ENCODE data around the gene SIN3B.

Gene SIN3B

GRCh38 chr19:16807549-16808284 is 21.5 kb upstream of the SIN3B start:
- TF ChIP-seq REST (IDR thresholded peaks at IDR 0.05; ENCODE audit: insufficient read depth in 1 of 2, low read depth in 2 of 2, low read length in 2 of 2) (no peak), SIN3A (IDR thresholded peaks at IDR 0.05; ENCODE audit: borderline replicate concordance, insufficient read depth, low read length) (no peak), POLR2AphosphoS5 (IDR thresholded peaks at IDR 0.05; ENCODE audit: low read depth, low read length) (no peak), FOXP2 (optimal IDR thresholded peaks at IDR 0.05; ENCODE audit: borderline replicate concordance, extremely low read depth, extremely low read length, insufficient read depth) (no peak), TAF1 (IDR thresholded peaks at IDR 0.05; ENCODE audit: borderline replicate concordance, insufficient read depth, low read length) (no peak)

GRCh38 chr19:16814526-16815100 is 14.6 kb upstream of the SIN3B start:
- no peak for TF ChIP-seq FOXP2 (optimal IDR thresholded peaks at IDR 0.05; ENCODE audit: borderline replicate concordance, extremely low read depth, extremely low read length, insufficient read depth)
- TF ChIP-seq TAF1 (IDR thresholded peaks at IDR 0.05; ENCODE audit: borderline replicate concordance, insufficient read depth, low read length) = no peak

GRCh38 chr19:16820056-16820455 is 9.1 kb upstream of the SIN3B start:
- TF ChIP-seq POLR2AphosphoS5 (IDR thresholded peaks at IDR 0.05; ENCODE audit: low read depth, low read length) = no peak

GRCh38 chr19:16821081-16821480 is 8.1 kb upstream of the SIN3B start:
- TF ChIP-seq TAF1 (IDR thresholded peaks at IDR 0.05; ENCODE audit: borderline replicate concordance, insufficient read depth, low read length) (no peak), POLR2AphosphoS5 (IDR thresholded peaks at IDR 0.05; ENCODE audit: low read depth, low read length) (no peak), SIN3A (IDR thresholded peaks at IDR 0.05; ENCODE audit: borderline replicate concordance, insufficient read depth, low read length) (no peak), FOXP2 (optimal IDR thresholded peaks at IDR 0.05; ENCODE audit: borderline replicate concordance, extremely low read depth, extremely low read length, insufficient read depth) (no peak), REST (IDR thresholded peaks at IDR 0.05; ENCODE audit: insufficient read depth in 1 of 2, low read depth in 2 of 2, low read length in 2 of 2) (no peak)

- TF ChIP-seq POLR2AphosphoS5 (IDR thresholded peaks at IDR 0.05; ENCODE audit: low read depth, low read length) = no peak
- TF ChIP-seq SIN3A (IDR thresholded peaks at IDR 0.05; ENCODE audit: borderline replicate concordance, insufficient read depth, low read length) = no peak
- TF ChIP-seq TAF1 (IDR thresholded peaks at IDR 0.05; ENCODE audit: borderline replicate concordance, insufficient read depth, low read length) = no peak
- no peak for TF ChIP-seq FOXP2 (optimal IDR thresholded peaks at IDR 0.05; ENCODE audit: borderline replicate concordance, extremely low read depth, extremely low read length, insufficient read depth)
- TF ChIP-seq REST (IDR thresholded peaks at IDR 0.05; ENCODE audit: insufficient read depth in 1 of 2, low read depth in 2 of 2, low read length in 2 of 2) = no peak
Observed at GRCh38 chr19:16822648-16823047, 6.5 kb upstream of the SIN3B start.

GRCh38 chr19:16824658-16825311 is 4.4 kb upstream of the SIN3B start:
- TF ChIP-seq FOXP2 (optimal IDR thresholded peaks at IDR 0.05; ENCODE audit: borderline replicate concordance, extremely low read depth, extremely low read length, insufficient read depth) (no peak), TAF1 (IDR thresholded peaks at IDR 0.05; ENCODE audit: borderline replicate concordance, insufficient read depth, low read length) (no peak), SIN3A (IDR thresholded peaks at IDR 0.05; ENCODE audit: borderline replicate concordance, insufficient read depth, low read length) (no peak), POLR2AphosphoS5 (IDR thresholded peaks at IDR 0.05; ENCODE audit: low read depth, low read length) (no peak), REST (IDR thresholded peaks at IDR 0.05; ENCODE audit: insufficient read depth in 1 of 2, low read depth in 2 of 2, low read length in 2 of 2) (no peak)

All from PFSK-1 (cell line).